Measurements from ENCODE around the gene MED1.

MED1 gene

GRCh38 chr17:39361064-39361463, 90.0 kb downstream of the MED1 start:
- no peak for DNase-seq

- DNase-seq: no peak
Observed at GRCh38 chr17:39360537-39360936, 90.5 kb downstream of the MED1 start.

- no peak for DNase-seq
Observed at GRCh38 chr17:39359994-39360393, 91.1 kb downstream of the MED1 start.

GRCh38 chr17:39357986-39358385, 93.1 kb downstream of the MED1 start:
- no peak for DNase-seq

DNA sequence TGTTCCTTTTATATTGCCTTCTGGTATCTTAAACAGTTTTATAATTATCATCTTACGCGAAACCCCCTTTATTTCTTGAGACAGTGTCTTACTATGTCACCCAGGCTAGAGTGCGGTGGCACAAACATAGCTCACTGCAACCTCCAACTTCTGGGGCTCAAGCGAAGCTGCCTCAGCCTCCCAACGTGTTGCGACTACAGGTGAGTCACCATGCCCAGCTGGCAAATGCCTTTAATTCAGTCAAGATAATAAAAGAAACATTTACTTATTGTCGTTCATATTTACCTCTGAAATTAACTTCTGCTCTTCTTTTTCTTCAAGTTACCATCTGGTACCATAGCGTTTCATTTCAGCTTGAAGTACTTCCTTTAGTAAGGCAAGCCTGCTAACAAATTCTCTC, 93.6 kb downstream of the MED1 start:
- DNase-seq: no peak

Measured in NCI-H748 treated with DMSO at 0.1 percent for 48 hours (cell line).